DND-41 (cell line): ENCODE results near the gene IL1RAP.

Experiments
- ATAC-seq: fragments of 200-7000 bp; cut with Tn5 transposase; 3 replicates; pipeline ENCODE4 v1.9.1; 2021; ENCODE audit warnings: low read depth; ENCODE audit not compliant: insufficient read depth
- DNase-seq: peaks from one replicate; pipeline ENCODE4 v3.0.0-alpha.2; 2020
- H2AFZ ChIP-seq: 2 replicates; pipeline ENCODE4 v1.6.0; 2012; ENCODE audit warnings: low read depth, low read length
- H3K27ac ChIP-seq: 2 replicates; pipeline ENCODE4 v1.5.1; 2012; ENCODE audit warnings: low read length, inconsistent platforms
- H3K27me3 ChIP-seq: fragments of 200-600 bp; sonication (generic); 2 replicates; pipeline ENCODE4 v1.6.0; 2012; ENCODE audit warnings: low read length, mild to moderate bottlenecking, inconsistent platforms; ENCODE audit not compliant: insufficient read depth, poor library complexity
- H3K36me3 ChIP-seq: 2 replicates; pipeline ENCODE4 v1.5.1; 2012; ENCODE audit warnings: low read length, inconsistent platforms; ENCODE audit not compliant: insufficient read depth
- H3K4me1 ChIP-seq: 2 replicates; pipeline ENCODE4 v1.5.1; 2012; ENCODE audit warnings: mild to moderate bottlenecking, low read length; ENCODE audit not compliant: insufficient read depth
- H3K4me2 ChIP-seq: 2 replicates; pipeline ENCODE4 v1.6.0; 2012; ENCODE audit warnings: mild to moderate bottlenecking, moderate library complexity, low read length, inconsistent platforms; ENCODE audit not compliant: insufficient read depth
- H3K4me3 ChIP-seq, 2 experiments: fragments of 200-600 bp in 1 of 2; shearing (Covaris generic) in 1 of 2; 2 replicates each; pipeline ENCODE4 v1.5.1; 2012 to 2016; ENCODE audit warnings: inconsistent platforms in 2 of 2, low read length in 2 of 2, mild to moderate bottlenecking in 2 of 2, low read depth in 1 of 2, moderate library complexity in 1 of 2
- H3K79me2 ChIP-seq: 2 replicates; pipeline ENCODE4 v1.6.0; 2012; ENCODE audit warnings: low read length, inconsistent platforms; ENCODE audit not compliant: insufficient read depth
- H3K9ac ChIP-seq: 2 replicates; pipeline ENCODE4 v1.6.0; 2012; ENCODE audit warnings: low read depth, mild to moderate bottlenecking, inconsistent platforms, low read length, moderate library complexity
- H3K9me3 ChIP-seq: 2 replicates; pipeline ENCODE4 v1.5.1; 2012; ENCODE audit warnings: low read length, moderate library complexity, mild to moderate bottlenecking, inconsistent platforms; ENCODE audit not compliant: insufficient read depth, severe bottlenecking
- H4K20me1 ChIP-seq: 2 replicates; pipeline ENCODE4 v1.6.0; 2012; ENCODE audit warnings: low read length; ENCODE audit not compliant: insufficient read depth
- EZH2 ChIP-seq: IDR thresholded peaks from 3 replicates; pipeline ENCODE4 v1.6.1; 2012; ENCODE audit warnings: borderline replicate concordance, low read depth, mild to moderate bottlenecking, moderate library complexity, low read length, inconsistent platforms; ENCODE audit not compliant: severe bottlenecking
- TF ChIP-seq, protein P1 (sequence below): IDR thresholded peaks from 2 replicates; pipeline ENCODE4 v1.5.1; 2012; ENCODE audit warnings: borderline replicate concordance, low read length, moderate library complexity, mild to moderate bottlenecking; ENCODE audit not compliant: poor library complexity, severe bottlenecking; ENCODE audit errors: extremely low read depth

IL1RAP gene

DNA sequence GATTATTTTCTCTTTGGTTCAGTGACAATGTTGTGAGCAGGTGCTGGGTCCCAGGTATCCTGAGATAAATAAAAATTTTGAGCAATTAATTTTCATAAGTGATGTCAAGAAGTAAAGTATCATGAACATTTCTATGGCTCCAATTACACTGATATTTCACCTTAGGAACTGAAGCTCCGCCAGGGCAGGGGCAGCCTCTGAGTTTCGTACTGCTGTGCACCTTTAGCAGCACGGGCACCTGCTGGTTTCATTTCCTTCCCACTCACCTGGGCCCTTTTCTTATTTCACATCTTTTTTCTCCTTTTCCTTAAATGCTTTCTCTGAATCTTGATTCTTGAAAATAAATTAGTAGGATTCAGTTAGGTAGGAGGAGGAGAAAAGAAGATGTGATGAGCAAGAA is 1.2 kb upstream of the IL1RAP start:
- H4K20me1 ChIP-seq: peaks cover 4% of the 10 kb centered on the region; the same call in 1 of the 2 replicates
- no peak for DNase-seq
- peak overlapping the region; percentile 60 for H2AFZ ChIP-seq
- ATAC-seq: no peak
- H3K4me1 ChIP-seq: peaks cover 42% of the 10 kb centered on the region
- no peaks in the 10 kb centered on the region for H3K9me3 ChIP-seq
- peak overlapping the region; percentile 86 for H3K4me2 ChIP-seq
- no peaks in the 10 kb centered on the region for H3K36me3 ChIP-seq
- peak overlapping the region in 1 of 2 experiments; percentile 81; a peak in 2 of 4 replicates for H3K4me3 ChIP-seq
- H3K27ac ChIP-seq: peak overlapping the region; percentile 91
- H3K9ac ChIP-seq: peak overlapping the region; percentile 68
- peaks cover 37% of the 10 kb centered on the region for H3K79me2 ChIP-seq
- TF ChIP-seq, protein P1, sequence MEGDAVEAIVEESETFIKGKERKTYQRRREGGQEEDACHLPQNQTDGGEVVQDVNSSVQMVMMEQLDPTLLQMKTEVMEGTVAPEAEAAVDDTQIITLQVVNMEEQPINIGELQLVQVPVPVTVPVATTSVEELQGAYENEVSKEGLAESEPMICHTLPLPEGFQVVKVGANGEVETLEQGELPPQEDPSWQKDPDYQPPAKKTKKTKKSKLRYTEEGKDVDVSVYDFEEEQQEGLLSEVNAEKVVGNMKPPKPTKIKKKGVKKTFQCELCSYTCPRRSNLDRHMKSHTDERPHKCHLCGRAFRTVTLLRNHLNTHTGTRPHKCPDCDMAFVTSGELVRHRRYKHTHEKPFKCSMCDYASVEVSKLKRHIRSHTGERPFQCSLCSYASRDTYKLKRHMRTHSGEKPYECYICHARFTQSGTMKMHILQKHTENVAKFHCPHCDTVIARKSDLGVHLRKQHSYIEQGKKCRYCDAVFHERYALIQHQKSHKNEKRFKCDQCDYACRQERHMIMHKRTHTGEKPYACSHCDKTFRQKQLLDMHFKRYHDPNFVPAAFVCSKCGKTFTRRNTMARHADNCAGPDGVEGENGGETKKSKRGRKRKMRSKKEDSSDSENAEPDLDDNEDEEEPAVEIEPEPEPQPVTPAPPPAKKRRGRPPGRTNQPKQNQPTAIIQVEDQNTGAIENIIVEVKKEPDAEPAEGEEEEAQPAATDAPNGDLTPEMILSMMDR: no peak
- no peak for TF ChIP-seq EZH2
- H3K27me3 ChIP-seq: no peaks in the 10 kb centered on the region

DNA sequence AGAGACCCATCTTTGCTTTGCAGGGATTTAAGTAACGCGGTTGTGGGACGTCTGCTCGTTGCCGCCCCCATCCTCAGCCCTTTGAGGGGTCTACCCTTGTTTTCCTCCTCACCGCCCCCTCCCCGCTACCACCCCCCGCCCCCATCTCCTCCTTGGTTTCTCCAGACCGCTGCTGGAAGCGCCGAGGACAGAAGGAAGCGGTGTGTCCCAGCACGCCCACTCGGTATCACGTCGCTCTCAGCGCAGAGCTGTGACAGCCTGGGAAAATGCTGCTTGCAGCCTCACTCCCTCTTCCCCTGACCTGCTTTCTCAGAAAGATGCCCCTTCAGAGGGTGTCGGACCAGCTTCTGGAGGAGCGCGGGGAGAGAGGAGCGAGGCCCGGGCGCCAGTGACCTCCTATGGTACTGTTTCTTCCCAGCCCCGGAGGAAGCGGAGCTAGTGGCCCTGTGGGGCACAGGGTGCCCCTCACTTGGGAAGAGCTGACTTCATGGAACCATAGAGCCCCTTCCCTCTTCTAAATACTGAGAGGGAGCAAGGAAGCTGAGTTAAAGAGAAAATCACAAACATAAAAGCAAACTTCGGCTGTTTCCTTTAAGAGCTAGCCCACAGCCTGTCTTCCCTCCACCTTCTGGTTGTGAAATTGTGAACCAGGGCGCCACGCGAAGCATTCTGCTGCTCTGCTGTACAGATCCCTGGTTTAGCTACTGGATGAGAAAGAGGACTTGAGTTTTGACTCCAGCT is 698 bp downstream of the IL1RAP start:
- peak overlapping the region; percentile 86 for H3K4me2 ChIP-seq
- H3K9ac ChIP-seq: peak overlapping the region; percentile 68
- no peaks in the 10 kb centered on the region for H3K9me3 ChIP-seq
- peaks cover 48% of the 10 kb centered on the region for H3K4me1 ChIP-seq
- peak overlapping the region; percentile 37 to 81 for H3K4me3 ChIP-seq
- H2AFZ ChIP-seq: peak overlapping the region; percentile 84
- peaks cover 4% of the 10 kb centered on the region; the same call in 1 of the 2 replicates for H4K20me1 ChIP-seq
- H3K36me3 ChIP-seq: peaks cover 9% of the 10 kb centered on the region; the same call in 1 of the 2 replicates
- peak overlapping the region; percentile 78 for H3K27ac ChIP-seq
- peak; percentile 55 for DNase-seq
- H3K27me3 ChIP-seq: no peaks in the 10 kb centered on the region
- peaks cover 54% of the 10 kb centered on the region for H3K79me2 ChIP-seq
- TF ChIP-seq, protein P1: peak; percentile 18
- no peak for TF ChIP-seq EZH2
- ATAC-seq: peak; percentile 30

DNA sequence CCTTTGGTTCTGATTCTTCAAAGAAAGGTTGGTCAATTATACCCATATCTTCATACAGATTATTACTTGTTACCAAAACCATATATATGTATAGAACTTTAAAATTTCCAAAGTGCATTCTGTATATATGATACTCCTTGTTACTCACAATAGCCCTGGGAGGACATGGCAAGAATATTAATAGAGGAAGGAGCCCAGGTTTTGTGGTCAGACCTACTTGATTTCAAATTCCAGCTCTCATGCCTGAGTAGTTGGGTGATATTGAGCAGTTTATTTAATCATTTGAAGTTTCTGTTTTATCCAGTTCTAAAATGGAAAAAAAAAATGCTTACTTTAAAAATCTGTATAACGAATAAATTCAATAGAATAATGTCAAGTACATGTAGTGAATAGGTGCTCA is 2.5 kb downstream of the IL1RAP start:
- peaks cover 9% of the 10 kb centered on the region; the same call in 1 of the 2 replicates for H3K36me3 ChIP-seq
- no peak overlapping the region; the same call in 1 of the 2 replicates for H3K27ac ChIP-seq
- H3K9me3 ChIP-seq: no peaks in the 10 kb centered on the region
- DNase-seq (no peak), ATAC-seq (no peak)
- H2AFZ ChIP-seq: no peak overlapping the region
- peak overlapping the region; percentile 68; the same call in 1 of the 2 replicates for H3K9ac ChIP-seq
- TF ChIP-seq, protein P1: no peak
- no peak for TF ChIP-seq EZH2
- peaks cover 68% of the 10 kb centered on the region for H3K79me2 ChIP-seq
- peak overlapping the region; percentile 86 for H3K4me2 ChIP-seq
- H4K20me1 ChIP-seq: peaks cover 4% of the 10 kb centered on the region; the same call in 1 of the 2 replicates
- H3K4me1 ChIP-seq: peaks cover 48% of the 10 kb centered on the region
- H3K27me3 ChIP-seq: no peaks in the 10 kb centered on the region
- H3K4me3 ChIP-seq: peak overlapping the region in 1 of 2 experiments; percentile 81; a peak in 1 of 4 replicates
